HFFc6 (cell line): Measurements from ENCODE around the gene SKAP1. TPM values are rescaled to one million over a fixed set of nuclear protein-coding genes. Genes with fewer than 3 reads are reported as not detected.

ENCODE experiments used
- DNase-seq: peaks from one replicate; pipeline ENCODE4 v3.0.0-alpha.2; 2018
- H3K27ac Mint-ChIP-seq: 2 replicates; pipeline ENCODE4 v1.8.0; 2020; ENCODE audit warnings: mild to moderate bottlenecking, mixed read lengths
- H3K27me3 Mint-ChIP-seq: 2 replicates; pipeline ENCODE4 v1.8.0; 2021; ENCODE audit warnings: mild to moderate bottlenecking, moderate library complexity, mixed read lengths; ENCODE audit not compliant: insufficient read depth
- H3K36me3 Mint-ChIP-seq: 2 replicates; pipeline ENCODE4 v1.8.0; 2021; ENCODE audit warnings: low read depth, mixed read lengths
- H3K4me1 Mint-ChIP-seq: 2 replicates; pipeline ENCODE4 v1.8.0; 2020; ENCODE audit warnings: low read depth, mixed read lengths
- H3K4me3 Mint-ChIP-seq: 2 replicates; pipeline ENCODE4 v1.8.0; 2020; ENCODE audit warnings: mild to moderate bottlenecking, moderate library complexity, mixed read lengths
- H3K9me3 Mint-ChIP-seq: 2 replicates; pipeline ENCODE4 v1.8.0; 2020; ENCODE audit warnings: mild to moderate bottlenecking, mixed read lengths
- total RNA-seq, 6 experiments: library from RNA; stranded (reverse); fragmentation: NEBNext Ultra II Directional; extraction: Animal tissue kit (Norgen Biotek cat#: 25700); gene quantifications; 2 replicates in 1 of 6; 3 replicates in 5 of 6; pipeline ENCODE4 v1.2.3, GENCODE V29; 2021
- TF ChIP-seq, protein P1 (sequence below): fragments of 200-600 bp; sonication (generic); IDR thresholded peaks from 2 replicates; pipeline ENCODE4 v1.5.0; 2021; ENCODE audit warnings: antibody characterized with exemption, mild to moderate bottlenecking

The SKAP1 gene
- total RNA-seq, 6 experiments from 2014 or later = not detected

DNA sequence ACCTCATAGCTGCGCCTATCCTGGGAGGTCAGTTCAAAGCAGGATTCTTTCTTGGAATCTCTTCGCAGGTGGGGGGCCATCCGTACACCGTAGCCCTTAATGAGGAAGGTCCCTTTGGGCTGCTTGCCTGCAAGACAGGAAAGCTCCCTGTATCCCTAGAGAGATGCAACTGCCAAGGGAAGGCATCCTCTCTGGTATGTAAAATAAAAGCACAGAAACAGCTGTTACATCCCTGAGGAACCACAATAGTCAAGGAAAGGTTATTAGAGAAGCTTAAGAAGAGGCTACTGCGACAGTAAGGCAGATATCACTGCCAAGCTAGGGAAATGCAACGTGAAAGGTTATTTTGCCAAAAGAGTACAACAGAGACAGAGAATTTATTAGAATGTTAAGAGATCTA is 245.3 kb downstream of the SKAP1 start:
- H3K27me3 Mint-ChIP-seq = peaks cover 61% of the 10 kb centered on the region
- H3K4me3 Mint-ChIP-seq = no peak overlapping the region
- H3K36me3 Mint-ChIP-seq = no peaks in the 10 kb centered on the region
- no peak for DNase-seq
- 0 out of 2 replicates have a peak, but pooled peaks cover 2% of the 10 kb centered on the region for H3K4me1 Mint-ChIP-seq
- H3K27ac Mint-ChIP-seq = no peak overlapping the region
- no peaks in the 10 kb centered on the region for H3K9me3 Mint-ChIP-seq
- TF ChIP-seq, protein P1, sequence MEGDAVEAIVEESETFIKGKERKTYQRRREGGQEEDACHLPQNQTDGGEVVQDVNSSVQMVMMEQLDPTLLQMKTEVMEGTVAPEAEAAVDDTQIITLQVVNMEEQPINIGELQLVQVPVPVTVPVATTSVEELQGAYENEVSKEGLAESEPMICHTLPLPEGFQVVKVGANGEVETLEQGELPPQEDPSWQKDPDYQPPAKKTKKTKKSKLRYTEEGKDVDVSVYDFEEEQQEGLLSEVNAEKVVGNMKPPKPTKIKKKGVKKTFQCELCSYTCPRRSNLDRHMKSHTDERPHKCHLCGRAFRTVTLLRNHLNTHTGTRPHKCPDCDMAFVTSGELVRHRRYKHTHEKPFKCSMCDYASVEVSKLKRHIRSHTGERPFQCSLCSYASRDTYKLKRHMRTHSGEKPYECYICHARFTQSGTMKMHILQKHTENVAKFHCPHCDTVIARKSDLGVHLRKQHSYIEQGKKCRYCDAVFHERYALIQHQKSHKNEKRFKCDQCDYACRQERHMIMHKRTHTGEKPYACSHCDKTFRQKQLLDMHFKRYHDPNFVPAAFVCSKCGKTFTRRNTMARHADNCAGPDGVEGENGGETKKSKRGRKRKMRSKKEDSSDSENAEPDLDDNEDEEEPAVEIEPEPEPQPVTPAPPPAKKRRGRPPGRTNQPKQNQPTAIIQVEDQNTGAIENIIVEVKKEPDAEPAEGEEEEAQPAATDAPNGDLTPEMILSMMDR = no peak

DNA sequence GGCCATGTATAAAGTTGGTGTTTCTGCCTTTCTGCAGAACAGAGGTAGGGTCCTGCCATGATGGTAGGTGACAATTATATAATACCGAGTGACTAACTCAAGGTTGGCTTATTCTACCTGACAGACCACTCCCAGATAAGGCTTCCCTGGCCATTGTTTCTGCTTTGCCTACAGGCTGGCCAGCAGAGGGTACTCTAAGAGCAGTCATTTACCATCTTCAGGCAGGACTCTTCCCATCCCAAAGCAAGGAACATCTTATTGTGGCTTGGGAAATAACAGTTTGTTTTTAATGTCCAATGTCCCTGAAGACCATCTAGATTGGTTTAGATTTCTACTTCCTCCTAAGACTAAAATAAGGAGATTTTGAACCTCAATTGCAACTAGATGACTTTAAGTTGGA is 248.4 kb downstream of the SKAP1 start:
- no peak overlapping the region for H3K4me3 Mint-ChIP-seq
- peaks cover 13% of the 10 kb centered on the region; the same call in 1 of the 2 replicates for H3K4me1 Mint-ChIP-seq
- DNase-seq = peak; percentile 5
- H3K27me3 Mint-ChIP-seq = peaks cover 48% of the 10 kb centered on the region
- H3K27ac Mint-ChIP-seq = no peak overlapping the region
- H3K9me3 Mint-ChIP-seq = no peaks in the 10 kb centered on the region
- TF ChIP-seq, protein P1 = peak; percentile 66; the same call in 1 of the 2 replicates
- no peaks in the 10 kb centered on the region for H3K36me3 Mint-ChIP-seq

DNA sequence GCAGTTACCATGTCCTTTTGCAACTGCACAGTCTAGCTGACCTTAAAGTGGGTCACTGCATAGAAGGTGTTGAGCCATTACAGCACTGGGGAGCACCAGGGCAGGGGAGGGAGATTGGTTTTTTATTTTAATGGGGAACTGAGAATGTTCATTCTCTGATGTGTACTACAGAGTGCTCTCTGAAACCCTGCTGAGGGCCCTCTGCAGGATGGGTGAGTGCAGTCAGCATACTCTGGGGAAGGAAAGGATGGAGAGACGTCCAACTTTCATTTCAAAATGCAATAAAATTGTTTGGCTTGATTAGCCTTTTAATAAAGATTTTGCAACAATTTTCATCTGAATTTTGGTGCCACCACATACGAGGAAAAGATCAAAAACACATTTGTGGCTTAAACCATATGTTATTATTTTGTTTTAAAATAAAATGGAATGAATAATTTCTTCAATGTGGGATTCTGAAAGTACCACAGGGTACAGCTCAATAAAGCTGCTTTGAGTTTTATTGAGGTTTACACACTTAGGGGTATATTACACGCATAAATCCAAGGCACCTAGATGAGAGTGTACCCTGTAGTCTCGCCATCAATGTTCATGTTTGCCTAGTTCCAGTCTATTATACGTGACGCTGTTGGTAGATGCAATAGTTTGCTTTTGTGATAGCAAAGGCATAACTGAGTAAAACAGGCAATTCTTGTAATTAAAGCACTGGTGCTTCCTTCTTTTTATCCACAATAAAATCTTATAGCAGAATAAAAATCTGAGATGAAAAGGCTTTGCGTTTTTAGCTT is 249.0 kb downstream of the SKAP1 start:
- Mint-ChIP-seq H3K4me3 (no peak overlapping the region), H3K27me3 (peaks cover 46% of the 10 kb centered on the region)

DNA sequence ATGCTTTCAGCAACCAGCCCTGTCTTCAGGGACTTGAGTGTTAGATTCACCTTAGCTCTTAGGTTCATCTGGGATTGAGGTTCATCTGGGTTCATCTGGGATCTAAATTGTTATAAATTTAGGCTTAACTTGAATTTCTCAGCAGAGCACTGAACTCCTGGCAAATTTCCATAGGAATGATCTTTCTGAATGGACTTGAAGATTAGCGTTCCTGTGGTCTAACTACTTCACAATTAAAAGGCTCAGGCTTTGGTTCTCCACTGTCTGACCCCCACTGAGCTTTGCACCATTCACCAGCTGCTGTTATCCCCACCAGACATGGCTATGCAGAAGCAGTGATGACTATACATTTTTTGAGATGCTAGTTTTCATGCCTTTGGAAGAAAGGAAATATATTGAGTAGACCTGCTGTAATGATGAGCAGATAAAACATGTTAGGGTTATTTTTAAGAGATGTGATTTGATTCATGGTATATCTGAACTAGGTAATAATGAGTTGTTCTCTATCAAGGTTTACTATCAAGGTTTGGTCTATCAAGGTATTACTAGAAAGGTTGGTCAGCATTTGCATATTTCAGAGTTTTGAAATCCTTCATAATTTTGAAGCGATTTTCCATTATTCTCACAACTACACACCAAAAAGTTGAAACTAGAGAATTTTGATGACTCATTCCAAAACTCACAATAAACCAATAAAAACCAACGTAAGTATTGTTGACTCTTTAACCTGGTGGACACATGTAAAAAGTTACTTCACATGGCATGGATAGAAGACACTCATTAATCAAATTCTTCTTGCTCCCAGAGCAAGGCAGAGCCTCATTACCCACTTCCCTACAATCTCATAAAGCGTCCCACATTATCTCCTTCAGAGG is 250.7 kb downstream of the SKAP1 start:
- Mint-ChIP-seq H3K36me3 (no peaks in the 10 kb centered on the region), H3K4me1 (peaks cover 33% of the 10 kb centered on the region), H3K9me3 (no peaks in the 10 kb centered on the region), H3K4me3 (no peak overlapping the region), H3K27ac (no peak overlapping the region), H3K27me3 (peaks cover 35% of the 10 kb centered on the region)
- no peak for DNase-seq
- TF ChIP-seq, protein P1 = no peak

More for the DNA sequence above, 249.0 kb downstream of the SKAP1 start:
- H3K9me3 Mint-ChIP-seq = no peaks in the 10 kb centered on the region
- peaks cover 19% of the 10 kb centered on the region for H3K4me1 Mint-ChIP-seq
- DNase-seq = no peak
- H3K36me3 Mint-ChIP-seq = no peaks in the 10 kb centered on the region
- TF ChIP-seq, protein P1 = no peak
- no peak overlapping the region for H3K27ac Mint-ChIP-seq

DNA sequence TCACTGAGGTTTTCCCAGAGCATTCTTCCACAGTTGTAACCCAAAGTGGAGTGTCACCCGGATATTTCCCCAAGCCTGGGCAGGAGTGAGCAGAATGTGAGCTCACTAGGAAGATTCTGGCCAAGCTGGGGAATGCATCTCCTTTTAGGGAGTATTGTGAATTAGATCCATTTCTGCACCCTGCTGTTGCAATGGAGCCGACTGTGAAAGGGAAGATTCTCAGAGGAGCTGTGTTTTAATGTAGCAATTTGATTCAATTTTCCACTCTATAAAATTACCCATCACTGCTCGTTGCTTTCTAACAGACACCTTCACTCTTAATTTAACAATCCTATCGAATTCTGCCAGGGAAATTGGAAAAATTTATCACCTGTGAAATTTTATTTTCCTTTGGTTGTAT is 251.7 kb downstream of the SKAP1 start:
- Mint-ChIP-seq H3K9me3 (no peaks in the 10 kb centered on the region), H3K27me3 (peaks cover 33% of the 10 kb centered on the region), H3K36me3 (no peaks in the 10 kb centered on the region), H3K27ac (no peak overlapping the region), H3K4me1 (peaks cover 33% of the 10 kb centered on the region), H3K4me3 (no peak overlapping the region)
- no peak for DNase-seq
- TF ChIP-seq, protein P1 = no peak
